Adipocyte (in vitro differentiated cells): ENCODE data around the gene SPOCK3.

Experiments used
- DNase-seq: peaks from one replicate; pipeline ENCODE4 v3.0.0-alpha.2; 2015; ENCODE audit warnings: low read depth
- H3K27me3 ChIP-seq: replicated peaks from 2 replicates; pipeline ENCODE4 v1.7.0; 2013; ENCODE audit warnings: mild to moderate bottlenecking, low read length, moderate library complexity; ENCODE audit not compliant: control insufficient read depth, insufficient read depth
- H3K36me3 ChIP-seq: 2 replicates; pipeline ENCODE4 v1.7.0; 2013; ENCODE audit warnings: low read length, mild to moderate bottlenecking, moderate library complexity; ENCODE audit not compliant: control insufficient read depth, insufficient read depth, severe bottlenecking
- H3K4me1 ChIP-seq: 2 replicates; pipeline ENCODE4 v1.7.0; 2013; ENCODE audit warnings: mild to moderate bottlenecking, low read length, moderate library complexity; ENCODE audit not compliant: control insufficient read depth, insufficient read depth
- H3K4me3 ChIP-seq: 2 replicates; pipeline ENCODE4 v1.7.0; 2013; ENCODE audit warnings: mild to moderate bottlenecking, low read length, moderate library complexity
- H3K9ac ChIP-seq: 2 replicates; pipeline ENCODE4 v1.7.0; 2013; ENCODE audit warnings: mild to moderate bottlenecking, low read length, moderate library complexity
- H3K9me3 ChIP-seq: 2 replicates; pipeline ENCODE4 v1.7.0; 2013; ENCODE audit warnings: mild to moderate bottlenecking, low read length, moderate library complexity; ENCODE audit not compliant: control insufficient read depth

SPOCK3 gene

GRCh38 chr4:167034983-167035382 is 199.3 kb downstream of the SPOCK3 start:
- Histone ChIP-seq H3K9ac (no peak overlapping the region), H3K27me3 (no peaks in the 10 kb centered on the region), H3K9me3 (no peaks in the 10 kb centered on the region), H3K4me1 (no peaks in the 10 kb centered on the region), H3K36me3 (no peaks in the 10 kb centered on the region), H3K4me3 (no peak overlapping the region)
- DNase-seq = no peak

GRCh38 chr4:167032871-167033270 is 201.4 kb downstream of the SPOCK3 start:
- H3K27me3 ChIP-seq = no peaks in the 10 kb centered on the region
- no peak overlapping the region for H3K9ac ChIP-seq
- no peaks in the 10 kb centered on the region for H3K9me3 ChIP-seq
- no peaks in the 10 kb centered on the region for H3K36me3 ChIP-seq
- no peaks in the 10 kb centered on the region for H3K4me1 ChIP-seq
- DNase-seq = peak; percentile 33
- H3K4me3 ChIP-seq = no peak overlapping the region

- H3K9me3 ChIP-seq = no peaks in the 10 kb centered on the region
- H3K36me3 ChIP-seq = no peaks in the 10 kb centered on the region
- DNase-seq = peak; percentile 33
- no peak overlapping the region for H3K4me3 ChIP-seq
- H3K4me1 ChIP-seq = no peaks in the 10 kb centered on the region
- H3K27me3 ChIP-seq = no peaks in the 10 kb centered on the region
- no peak overlapping the region for H3K9ac ChIP-seq
Observed at GRCh38 chr4:167031534-167032156, 202.6 kb downstream of the SPOCK3 start.

- H3K9ac ChIP-seq = no peak overlapping the region
- H3K4me3 ChIP-seq = no peak overlapping the region
- no peak for DNase-seq
- H3K4me1 ChIP-seq = no peaks in the 10 kb centered on the region
- no peaks in the 10 kb centered on the region for H3K36me3 ChIP-seq
- no peaks in the 10 kb centered on the region for H3K27me3 ChIP-seq
- no peaks in the 10 kb centered on the region for H3K9me3 ChIP-seq
Observed at GRCh38 chr4:167028976-167029375, 205.3 kb downstream of the SPOCK3 start.

GRCh38 chr4:167025670-167026069 is 208.6 kb downstream of the SPOCK3 start:
- Histone ChIP-seq H3K27me3 (no peaks in the 10 kb centered on the region), H3K4me3 (no peak overlapping the region), H3K9ac (no peak overlapping the region), H3K36me3 (no peaks in the 10 kb centered on the region), H3K9me3 (no peaks in the 10 kb centered on the region), H3K4me1 (no peaks in the 10 kb centered on the region)
- no peak for DNase-seq

- Histone ChIP-seq H3K27me3 (no peaks in the 10 kb centered on the region), H3K4me1 (no peaks in the 10 kb centered on the region), H3K4me3 (no peak overlapping the region), H3K9ac (no peak overlapping the region), H3K9me3 (no peaks in the 10 kb centered on the region), H3K36me3 (no peaks in the 10 kb centered on the region)
- no peak for DNase-seq
Observed at GRCh38 chr4:167023364-167023925, 210.8 kb downstream of the SPOCK3 start.

- no peaks in the 10 kb centered on the region for H3K36me3 ChIP-seq
- no peak overlapping the region for H3K4me3 ChIP-seq
- H3K4me1 ChIP-seq = no peaks in the 10 kb centered on the region
- H3K27me3 ChIP-seq = no peaks in the 10 kb centered on the region
- H3K9ac ChIP-seq = no peak overlapping the region
- DNase-seq = peak; percentile 89
- H3K9me3 ChIP-seq = no peaks in the 10 kb centered on the region
Observed at GRCh38 chr4:167021545-167022155, 212.6 kb downstream of the SPOCK3 start.

GRCh38 chr4:167020410-167020809 is 213.9 kb downstream of the SPOCK3 start:
- Histone ChIP-seq H3K36me3 (no peaks in the 10 kb centered on the region), H3K9me3 (no peaks in the 10 kb centered on the region), H3K4me3 (no peak overlapping the region), H3K4me1 (no peaks in the 10 kb centered on the region), H3K27me3 (no peaks in the 10 kb centered on the region), H3K9ac (no peak overlapping the region)
- DNase-seq = no peak

- no peak for DNase-seq
Observed at GRCh38 chr4:167014944-167015343, 219.3 kb downstream of the SPOCK3 start.

GRCh38 chr4:167003326-167003725 is 231.0 kb downstream of the SPOCK3 start:
- Histone ChIP-seq H3K4me3 (no peak overlapping the region), H3K36me3 (no peaks in the 10 kb centered on the region), H3K9me3 (no peaks in the 10 kb centered on the region), H3K27me3 (no peaks in the 10 kb centered on the region), H3K4me1 (no peaks in the 10 kb centered on the region), H3K9ac (no peak overlapping the region)
- peak; percentile 48 for DNase-seq

More at GRCh38 chr4:167014944-167015343, 219.3 kb downstream of the SPOCK3 start:
- no peaks in the 10 kb centered on the region for H3K9me3 ChIP-seq
- H3K27me3 ChIP-seq = no peaks in the 10 kb centered on the region
- H3K36me3 ChIP-seq = no peaks in the 10 kb centered on the region
- no peaks in the 10 kb centered on the region for H3K4me1 ChIP-seq
- H3K9ac ChIP-seq = no peak overlapping the region
- no peak overlapping the region for H3K4me3 ChIP-seq

- Histone ChIP-seq H3K36me3 (no peaks in the 10 kb centered on the region), H3K27me3 (no peaks in the 10 kb centered on the region)
- peak; percentile 47 for DNase-seq
Observed at GRCh38 chr4:167000141-167000852, 234.0 kb downstream of the SPOCK3 start.

More at GRCh38 chr4:167000141-167000852, 234.0 kb downstream of the SPOCK3 start:
- H3K9ac ChIP-seq = no peak overlapping the region
- H3K4me3 ChIP-seq = no peak overlapping the region
- H3K4me1 ChIP-seq = no peaks in the 10 kb centered on the region
- no peaks in the 10 kb centered on the region for H3K9me3 ChIP-seq
